WERI-Rb-1 (cell line): ENCODE results near the gene UBE2QL1.

Experiments used
- DNase-seq: peaks from one replicate; pipeline ENCODE4 v3.0.0-alpha.2; 2020
- H3K27ac ChIP-seq: fragments of 250-450 bp; sonication (Bioruptor Pico); 2 replicates; pipeline ENCODE4 v1.5.1; 2020; ENCODE audit warnings: mild to moderate bottlenecking, moderate library complexity
- H3K27me3 ChIP-seq: fragments of 250-450 bp; sonication (Bioruptor Pico); 2 replicates; pipeline ENCODE4 v1.5.1; 2021; ENCODE audit warnings: mild to moderate bottlenecking, low read depth, moderate library complexity; ENCODE audit not compliant: insufficient read depth, severe bottlenecking
- H3K36me3 ChIP-seq: fragments of 250-450 bp; sonication (Bioruptor Pico); 2 replicates; pipeline ENCODE4 v1.5.1; 2020; ENCODE audit warnings: mild to moderate bottlenecking, moderate library complexity
- H3K4me3 ChIP-seq: 2 replicates; pipeline ENCODE4 v1.5.1; 2011; ENCODE audit warnings: low read depth, mild to moderate bottlenecking, control low read depth, low read length
- H3K9me3 ChIP-seq: fragments of 250-450 bp; sonication (Bioruptor Pico); 2 replicates; pipeline ENCODE4 v1.5.1; 2021; ENCODE audit warnings: mild to moderate bottlenecking, moderate library complexity; ENCODE audit not compliant: severe bottlenecking
- CTCF ChIP-seq: IDR thresholded peaks from 2 replicates; pipeline ENCODE4 v1.5.1; 2011; ENCODE audit warnings: low read depth, mild to moderate bottlenecking, control low read depth, inconsistent platforms, low read length

UBE2QL1 gene

GRCh38 chr5:6543346-6543730 lies 94.7 kb downstream of the UBE2QL1 start:
- no peak for TF ChIP-seq CTCF
- H3K27me3 ChIP-seq = peaks cover 56% of the 10 kb centered on the region

GRCh38 chr5:6543830-6544560 lies 95.3 kb downstream of the UBE2QL1 start:
- Histone ChIP-seq H3K27me3 (peaks cover 62% of the 10 kb centered on the region), H3K27ac (no peak overlapping the region), H3K36me3 (no peaks in the 10 kb centered on the region), H3K9me3 (peaks cover 2% of the 10 kb centered on the region), H3K4me3 (no peak overlapping the region)
- no peak for DNase-seq
- no peak for TF ChIP-seq CTCF

More at GRCh38 chr5:6543346-6543730, 94.7 kb downstream of the UBE2QL1 start:
- H3K27ac ChIP-seq = no peak overlapping the region
- peaks cover 2% of the 10 kb centered on the region for H3K9me3 ChIP-seq
- DNase-seq = no peak
- no peak overlapping the region for H3K4me3 ChIP-seq
- no peaks in the 10 kb centered on the region for H3K36me3 ChIP-seq
